K562 (cell line): ENCODE measurements around the gene TDRD12. TPM values are rescaled to one million over a fixed set of nuclear protein-coding genes. Genes with fewer than 3 reads are reported as not detected.

Experiments used
- ATAC-seq: fragments of 200-7000 bp; cut with Tn5 transposase; 3 replicates; pipeline ENCODE4 v1.9.1; 2020; ENCODE audit warnings: moderate library complexity
- BruUV-seq: library from RNA; stranded (reverse); fragments of 400-500 nt; replicated peaks from 2 replicates; lab custom pipeline; 2021; lab: Mats Ljungman, UMichigan
- CTCF ChIA-PET: fragments of 300-600 bp; formaldehyde crosslinking; extraction: SDS; loops from one replicate; lab custom pipeline; 2021; ENCODE audit warnings: low intra/inter-chr PET ratio; lab: Yijun Ruan, JAX
- POLR2A ChIA-PET: fragments of 300-600, 350-650 bp; sonication (Branson Sonifier 250); formaldehyde crosslinking; extraction: SDS; loops from one replicate; lab custom pipeline; 2021; ENCODE audit warnings: antibody characterized with exemption, inconsistent platforms; lab: Yijun Ruan, JAX
- DNase-seq, 4 experiments: peaks; one replicate each; pipeline versions ENCODE4 v3.0.0 to v3.0.0-alpha.2; 2011 to 2018; ENCODE audit warnings: low spot score in 3 of 4, mixed read lengths in 3 of 4; ENCODE audit errors: extremely low read depth in 1 of 4
- FAIRE-seq: peaks from 2 replicates; lab custom pipeline; 2011; peaks lifted over from hg19 to GRCh38; lab: Jason Lieb, UNC
- H2AFZ ChIP-seq: 2 replicates; pipeline ENCODE4 v1.6.0; 2011; ENCODE audit warnings: low read depth, low read length, control low read depth, inconsistent platforms
- H3K27ac ChIP-seq: fragments of 200-600 bp; 3 replicates; pipeline ENCODE4 v1.8.0; 2011; ENCODE audit warnings: low read depth, mild to moderate bottlenecking, control low read depth, inconsistent platforms, low read length, moderate library complexity, mixed read lengths; ENCODE audit errors: extremely low read depth
- H3K27me3 ChIP-seq, 2 experiments: fragments of 300-600 bp in 1 of 2; 2 replicates in 1 of 2; 3 replicates in 1 of 2; pipeline versions ENCODE4 v1.6.0 to v1.8.0; 2011; ENCODE audit warnings: inconsistent platforms in 2 of 2, low read length in 2 of 2, mild to moderate bottlenecking in 1 of 2, mixed read lengths in 1 of 2, moderate library complexity in 1 of 2; ENCODE audit not compliant: control insufficient read depth in 2 of 2, insufficient read depth in 2 of 2
- H3K36me3 ChIP-seq: fragments of 300-600 bp; 3 replicates; pipeline ENCODE4 v1.8.0; 2011; ENCODE audit warnings: mild to moderate bottlenecking, low read length, inconsistent platforms; ENCODE audit not compliant: control insufficient read depth, insufficient read depth
- H3K4me1 ChIP-seq, 2 experiments: fragments of 200-600 bp in 1 of 2; replicated peaks in 1 of 2; 2 replicates in 1 of 2; 3 replicates in 1 of 2; pipeline versions ENCODE4 v1.5.1 to v1.8.0; 2011; ENCODE audit warnings: inconsistent platforms in 2 of 2, low read length in 2 of 2, mild to moderate bottlenecking in 1 of 2, mixed read lengths in 1 of 2, moderate library complexity in 1 of 2; ENCODE audit not compliant: control insufficient read depth in 2 of 2, insufficient read depth in 2 of 2
- H3K4me2 ChIP-seq: 2 replicates; pipeline ENCODE4 v1.6.1; 2011; ENCODE audit warnings: low read length, control low read depth, inconsistent platforms, mixed read lengths; ENCODE audit not compliant: insufficient read depth
- H3K4me3 ChIP-seq: fragments of 200-600 bp; sonication (generic), shearing (Covaris generic); 2 replicates; pipeline ENCODE4 v1.5.1; 2016; ENCODE audit warnings: control low read depth, inconsistent platforms
- H3K79me2 ChIP-seq: fragments of 200-600 bp; 3 replicates; pipeline ENCODE4 v1.8.0; 2011; ENCODE audit warnings: low read length, inconsistent platforms; ENCODE audit not compliant: control insufficient read depth, insufficient read depth
- H3K9ac ChIP-seq, 2 experiments: 2 replicates each; pipeline versions ENCODE4 v1.6.0 to v1.6.1; 2011; ENCODE audit warnings: low read depth in 2 of 2, low read length in 2 of 2, control low read depth in 1 of 2, inconsistent platforms in 1 of 2, mild to moderate bottlenecking in 1 of 2, mixed read lengths in 1 of 2; ENCODE audit not compliant: insufficient read depth in 1 of 2
- H3K9me1 ChIP-seq: one replicate; pipeline ENCODE4 v1.6.0; 2011; ENCODE audit warnings: inconsistent platforms, mild to moderate bottlenecking, low read length, moderate library complexity; ENCODE audit not compliant: control insufficient read depth, insufficient read depth
- H3K9me3 ChIP-seq: replicated peaks from 2 replicates; pipeline ENCODE4 v1.5.1; 2011; ENCODE audit warnings: low read depth, low read length, inconsistent platforms; ENCODE audit not compliant: control insufficient read depth, insufficient read depth
- H4K20me1 ChIP-seq: replicated peaks from 2 replicates; pipeline ENCODE4 v1.6.1; 2011; ENCODE audit warnings: low read length, inconsistent platforms, mixed read lengths; ENCODE audit not compliant: control insufficient read depth, insufficient read depth
- ATF7 ChIP-seq: fragments of 450-650 bp; IDR thresholded peaks from 2 replicates; pipeline ENCODE4 v1.7.1; 2014; ENCODE audit warnings: mild to moderate bottlenecking, moderate library complexity
- CBX2 ChIP-seq: fragments of 200-600 bp; sonication (generic); IDR thresholded peaks from one replicate; pipeline ENCODE4 v1.6.1; 2012; ENCODE audit warnings: mild to moderate bottlenecking, low read length, inconsistent platforms; ENCODE audit not compliant: insufficient read depth, poor library complexity, severe bottlenecking
- CHD4 ChIP-seq: fragments of 200-600 bp; sonication (generic); IDR thresholded peaks from 3 replicates; pipeline ENCODE4 v1.6.1; 2012; ENCODE audit warnings: low read depth, mild to moderate bottlenecking, mixed read lengths, low read length, inconsistent platforms; ENCODE audit not compliant: insufficient read depth, insufficient replicate concordance, poor library complexity, severe bottlenecking
- FOS ChIP-seq: IDR thresholded peaks from 3 replicates; pipeline ENCODE4 v1.6.1; 2011; ENCODE audit not compliant: insufficient read length; ENCODE audit errors: extremely low read depth
- FOXJ2 ChIP-seq: fragments of 200-800 bp; sonication (Bioruptor generic); IDR thresholded peaks from 2 replicates; pipeline ENCODE4 v1.6.1; 2016; ENCODE audit warnings: missing genetic modification characterization, missing compliant biosample characterization
- HDGF ChIP-seq: fragments of 450-650 bp; IDR thresholded peaks from 2 replicates; pipeline ENCODE4 v1.6.1; 2016
- HOMEZ ChIP-seq: fragments of 250-450 bp; sonication (Bioruptor Pico); IDR thresholded peaks from 2 replicates; pipeline ENCODE4 v1.4.0; 2020; ENCODE audit warnings: mild to moderate bottlenecking, moderate library complexity
- MAFF ChIP-seq: IDR thresholded peaks from 2 replicates; pipeline ENCODE4 v1.6.1; 2012; ENCODE audit warnings: low read length, improper control_type of control experiment
- POLR2AphosphoS5 ChIP-seq: IDR thresholded peaks from 2 replicates; pipeline ENCODE4 v1.6.1; 2011; ENCODE audit warnings: mild to moderate bottlenecking, low read depth, low read length, moderate library complexity; ENCODE audit not compliant: control insufficient read depth, insufficient read depth
- RBM22 ChIP-seq: fragments of 200-400 bp; formaldehyde crosslinking; IDR thresholded peaks from 2 replicates; pipeline ENCODE4 v1.6.1; 2018; ENCODE audit warnings: low read length, low read depth; ENCODE audit not compliant: poor library complexity, severe bottlenecking
- SAFB2 ChIP-seq: fragments of 200-400 bp; formaldehyde crosslinking; IDR thresholded peaks from 2 replicates; pipeline ENCODE4 v1.6.1; 2018; ENCODE audit warnings: borderline replicate concordance, low read length, low read depth, moderate library complexity; ENCODE audit not compliant: severe bottlenecking
- SMARCA4 ChIP-seq: fragments of 450-650 bp; IDR thresholded peaks from 2 replicates; pipeline ENCODE4 v1.6.1; 2016
- SMARCB1 ChIP-seq: IDR thresholded peaks from 2 replicates; pipeline ENCODE4 v1.6.1; 2011; ENCODE audit warnings: improper control_type of control experiment, low read depth; ENCODE audit not compliant: insufficient read length
- SRSF7 ChIP-seq: fragments of 200-400 bp; formaldehyde crosslinking; optimal IDR thresholded peaks from 2 replicates; pipeline ENCODE3; 2017; ENCODE audit warnings: mild to moderate bottlenecking, low read depth, low read length
- ZNF197 ChIP-seq: fragments of 200-800 bp; sonication (Bioruptor generic); IDR thresholded peaks from 2 replicates; pipeline ENCODE4 v1.6.1; 2016; ENCODE audit warnings: low read depth, missing genetic modification characterization, missing compliant biosample characterization
- ZNF707 ChIP-seq: fragments of 250-450 bp; sonication (Bioruptor Pico); conservative IDR thresholded peaks from 2 replicates; pipeline ENCODE4 v1.8.0; 2022; ENCODE audit warnings: inconsistent platforms, mild to moderate bottlenecking, moderate library complexity
- ZNF766 ChIP-seq: fragments of 200-800 bp; sonication (Bioruptor generic); conservative IDR thresholded peaks from 2 replicates; pipeline ENCODE4 v1.6.1; 2016; ENCODE audit warnings: missing genetic modification characterization, missing compliant biosample characterization
- WGBS: fragments of 100-300 bp; shearing (Covaris generic); methylation state at CpG from one replicate; pipeline ENCODE4 v1.1.6; 2016; ENCODE audit warnings: low coverage, mixed read lengths; ENCODE audit not compliant: insufficient coverage; ENCODE audit errors: missing lambda C conversion rate; 5-methylcytosine and 5-hydroxymethylcytosine counted together
- in situ Hi-C: fragments of 300-500 bp; cut with MboI; formaldehyde crosslinking; loops from 4 replicates; pipeline ENCODE4 v1.15.0; 2018; ENCODE audit warnings: inconsistent platforms, mixed read lengths
- intact Hi-C: fragments of 100-400 bp; cut with micrococcal nuclease; formaldehyde crosslinking; loops from 2 replicates; pipeline ENCODE4 v1.14.2; 2022
- polyA plus RNA-seq, 8 experiments: library from polyadenylated mRNA; depleted of rRNA in 4 of 8; stranded (reverse) in 5 of 8; unstranded in 3 of 8; fragments of >200 nt; fragmentation: Nextera tagmentation in 2 of 8; fragmentation: Illumina TruSeq in 1 of 8; extraction: Ambion mirVana in 2 of 8; extraction: Trizol in 1 of 8; gene quantifications; 2 replicates each; pipeline versions ENCODE4 v1.2.1 to v1.2.3, GENCODE V29; 2011 to 2014; ENCODE audit warnings: inconsistent platforms in 1 of 8, missing spikeins in 1 of 8
- total RNA-seq, 7 experiments: library from RNA; depleted of rRNA in 6 of 7; stranded (reverse); fragments of >200 nt in 6 of 7; fragmentation: Illumina TruSeq in 2 of 7; extraction: Trizol in 2 of 7; gene quantifications; 2 replicates each; pipeline versions ENCODE4 v1.2.1 to v1.2.3, GENCODE V29; 2011 to 2021; ENCODE audit warnings: low replicate concordance in 1 of 7
- TF ChIP-seq, protein P1 (sequence below): sonication (generic); formaldehyde crosslinking; IDR thresholded peaks from 2 replicates; pipeline ENCODE4 v1.8.1; 2023; ENCODE audit warnings: mild to moderate bottlenecking, missing genetic modification reagents
- TF ChIP-seq, protein P2 (sequence below): sonication (generic); formaldehyde crosslinking; IDR thresholded peaks from 2 replicates; pipeline ENCODE4 v1.8.1; 2023; ENCODE audit warnings: mild to moderate bottlenecking, missing genetic modification reagents

TDRD12 gene
- total and polyA plus RNA-seq, 9 of the 15 experiments (the other 6 are each of a cell fraction or from before 2014, with no cell fraction given): 0.03 TPM; not detected in 8

DNA sequence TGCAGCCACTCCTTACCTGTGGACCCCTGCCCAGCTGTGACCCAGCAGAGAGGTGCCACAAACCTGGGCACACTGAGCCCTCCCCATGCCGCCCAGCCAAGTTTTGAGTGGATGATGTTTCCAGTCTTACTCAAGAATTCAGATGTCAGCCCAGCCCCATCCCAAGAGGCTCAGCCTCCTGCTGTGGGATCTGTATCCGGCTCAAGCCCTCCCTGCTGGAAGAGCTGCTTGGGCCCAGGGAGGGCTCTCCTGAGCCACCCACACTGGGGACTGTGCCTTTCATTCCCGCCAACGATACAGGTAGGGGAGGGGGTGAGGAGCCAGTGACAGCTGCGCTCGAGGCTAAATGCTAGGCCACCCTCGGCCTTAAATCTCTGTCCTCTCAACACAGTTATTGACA is 155.9 kb downstream of the TDRD12 start:
- intact Hi-C loops: no loop called here
- TF ChIP-seq RBM22: no peak
- no peak for TF ChIP-seq HDGF
- no peak for TF ChIP-seq SRSF7
- TF ChIP-seq, protein P1, sequence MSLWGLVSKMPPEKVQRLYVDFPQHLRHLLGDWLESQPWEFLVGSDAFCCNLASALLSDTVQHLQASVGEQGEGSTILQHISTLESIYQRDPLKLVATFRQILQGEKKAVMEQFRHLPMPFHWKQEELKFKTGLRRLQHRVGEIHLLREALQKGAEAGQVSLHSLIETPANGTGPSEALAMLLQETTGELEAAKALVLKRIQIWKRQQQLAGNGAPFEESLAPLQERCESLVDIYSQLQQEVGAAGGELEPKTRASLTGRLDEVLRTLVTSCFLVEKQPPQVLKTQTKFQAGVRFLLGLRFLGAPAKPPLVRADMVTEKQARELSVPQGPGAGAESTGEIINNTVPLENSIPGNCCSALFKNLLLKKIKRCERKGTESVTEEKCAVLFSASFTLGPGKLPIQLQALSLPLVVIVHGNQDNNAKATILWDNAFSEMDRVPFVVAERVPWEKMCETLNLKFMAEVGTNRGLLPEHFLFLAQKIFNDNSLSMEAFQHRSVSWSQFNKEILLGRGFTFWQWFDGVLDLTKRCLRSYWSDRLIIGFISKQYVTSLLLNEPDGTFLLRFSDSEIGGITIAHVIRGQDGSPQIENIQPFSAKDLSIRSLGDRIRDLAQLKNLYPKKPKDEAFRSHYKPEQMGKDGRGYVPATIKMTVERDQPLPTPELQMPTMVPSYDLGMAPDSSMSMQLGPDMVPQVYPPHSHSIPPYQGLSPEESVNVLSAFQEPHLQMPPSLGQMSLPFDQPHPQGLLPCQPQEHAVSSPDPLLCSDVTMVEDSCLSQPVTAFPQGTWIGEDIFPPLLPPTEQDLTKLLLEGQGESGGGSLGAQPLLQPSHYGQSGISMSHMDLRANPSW (CRISPR knock-in tag): no peak
- no peak for TF ChIP-seq ZNF766 (CRISPR knock-in tag)
- no peak for TF ChIP-seq POLR2AphosphoS5
- TF ChIP-seq ZNF197 (CRISPR knock-in tag): no peak
- TF ChIP-seq SMARCA4: no peak
- no peak for TF ChIP-seq HOMEZ
- no peak for TF ChIP-seq FOXJ2 (tag)
- TF ChIP-seq, protein P2, sequence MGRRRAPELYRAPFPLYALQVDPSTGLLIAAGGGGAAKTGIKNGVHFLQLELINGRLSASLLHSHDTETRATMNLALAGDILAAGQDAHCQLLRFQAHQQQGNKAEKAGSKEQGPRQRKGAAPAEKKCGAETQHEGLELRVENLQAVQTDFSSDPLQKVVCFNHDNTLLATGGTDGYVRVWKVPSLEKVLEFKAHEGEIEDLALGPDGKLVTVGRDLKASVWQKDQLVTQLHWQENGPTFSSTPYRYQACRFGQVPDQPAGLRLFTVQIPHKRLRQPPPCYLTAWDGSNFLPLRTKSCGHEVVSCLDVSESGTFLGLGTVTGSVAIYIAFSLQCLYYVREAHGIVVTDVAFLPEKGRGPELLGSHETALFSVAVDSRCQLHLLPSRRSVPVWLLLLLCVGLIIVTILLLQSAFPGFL: no peak
- no peak for TF ChIP-seq MAFF
- no peak for TF ChIP-seq FOS
- TF ChIP-seq SMARCB1: no peak
- no peak for TF ChIP-seq CBX2
- no peak for TF ChIP-seq ZNF707 (CRISPR knock-in tag)
- TF ChIP-seq CHD4: no peak
- TF ChIP-seq ATF7: no peak
- no peak for TF ChIP-seq SAFB2

More for the DNA sequence above, 155.9 kb downstream of the TDRD12 start:
- Histone ChIP-seq H3K9me1 (no peaks in the 10 kb centered on the region), H3K9me3 (no peaks in the 10 kb centered on the region), H3K4me3 (no peak overlapping the region), H3K4me1 (peaks cover 0 to 3% of the 10 kb centered on the region in 2 experiments; a peak in 1 of 5 replicates), H4K20me1 (0 out of 2 replicates have a peak, but pooled peaks cover 7% of the 10 kb centered on the region), H2AFZ (no peak overlapping the region), H3K9ac (no peak overlapping the region), H3K36me3 (no peaks in the 10 kb centered on the region), H3K27ac (no peak overlapping the region), H3K79me2 (no peaks in the 10 kb centered on the region), H3K4me2 (no peak overlapping the region), H3K27me3 (peaks cover 11 to 61% of the 10 kb centered on the region in 2 experiments; a peak in 3 of 5 replicates)
- ATAC-seq (no peak), DNase-seq (no peak), FAIRE-seq (no peak)
- ChIA-PET CTCF (no interaction called here), POLR2A (no interaction called here)
- 0% methylated on average over 5 of the region's 7 CpGs for WGBS
- in situ Hi-C loops: no loop called here
- no TSS peak for BruUV-seq
